Liver (tissue), 9 donors: Measurements from ENCODE around the gene NTN3. TPM values are rescaled to one million over a fixed set of nuclear protein-coding genes. Genes with fewer than 3 reads are reported as not detected.
"Not testable (repeated sequence)": the region's sequence is repeated elsewhere in the genome, so short reads cannot be mapped to it uniquely, and the experiment has no call there.

Experiments used
- DNase-seq: peaks from one replicate; pipeline ENCODE4 v3.0.0-alpha.2; 2017; ENCODE audit warnings: low spot score
- H3K27ac ChIP-seq, 2 donors: one replicate each; pipeline ENCODE4 v1.7.0; 2013; ENCODE audit warnings: inconsistent platforms in 2 of 2, low read length in 2 of 2, control low read depth in 1 of 2, low read depth in 1 of 2, mild to moderate bottlenecking in 1 of 2
- H3K27me3 ChIP-seq, 4 donors: one replicate each; pipeline versions ENCODE4 v1.6.1 to v1.7.0; 2013; ENCODE audit warnings: low read length in 3 of 4, inconsistent platforms in 1 of 4, mild to moderate bottlenecking in 1 of 4, moderate library complexity in 1 of 4; ENCODE audit not compliant: control insufficient read depth in 4 of 4, insufficient read depth in 4 of 4
- H3K36me3 ChIP-seq, 4 donors: one replicate each; pipeline versions ENCODE4 v1.6.1 to v1.7.0; 2013; ENCODE audit warnings: low read length in 3 of 4, mild to moderate bottlenecking in 3 of 4, low read depth in 1 of 4, moderate library complexity in 1 of 4; ENCODE audit not compliant: control insufficient read depth in 4 of 4, insufficient read depth in 3 of 4
- H3K4me1 ChIP-seq, 4 donors: one replicate each; pipeline versions ENCODE4 v1.6.1 to v1.7.0; 2013; ENCODE audit warnings: low read length in 3 of 4, mild to moderate bottlenecking in 3 of 4, moderate library complexity in 1 of 4; ENCODE audit not compliant: control insufficient read depth in 4 of 4, insufficient read depth in 4 of 4
- H3K4me3 ChIP-seq, 3 donors: one replicate each; pipeline versions ENCODE4 v1.6.1 to v1.7.0; 2013; ENCODE audit warnings: low read length in 3 of 3, control low read depth in 1 of 3, low read depth in 1 of 3, mild to moderate bottlenecking in 1 of 3
- H3K9ac ChIP-seq, 2 donors: one replicate each; pipeline ENCODE4 v1.7.0; 2013; ENCODE audit warnings: low read length in 2 of 2, mild to moderate bottlenecking in 2 of 2, moderate library complexity in 2 of 2, control low read depth in 1 of 2, low read depth in 1 of 2
- H3K9me3 ChIP-seq, 4 donors: one replicate each; pipeline versions ENCODE4 v1.6.1 to v1.7.0; 2013; ENCODE audit warnings: low read length in 3 of 4; ENCODE audit not compliant: control insufficient read depth in 4 of 4
- EGR1 ChIP-seq, 2 donors: IDR thresholded peaks; 2 replicates each; pipeline ENCODE4 v1.6.1; 2016 to 2018; ENCODE audit warnings: antibody characterized with exemption in 2 of 2, low read depth in 2 of 2
- FOXA1 ChIP-seq: IDR thresholded peaks from 2 replicates; pipeline ENCODE4 v1.6.1; 2016; ENCODE audit warnings: antibody characterized with exemption
- FOXA2 ChIP-seq: IDR thresholded peaks from 2 replicates; pipeline ENCODE4 v1.6.1; 2016; ENCODE audit warnings: antibody characterized with exemption
- GABPA ChIP-seq, 2 donors: IDR thresholded peaks in 1 of 2; conservative IDR thresholded peaks in 1 of 2; 2 replicates each; pipeline ENCODE4 v1.6.1; 2016; ENCODE audit warnings: antibody characterized with exemption in 2 of 2, mild to moderate bottlenecking in 1 of 2, moderate library complexity in 1 of 2
- HNF4A ChIP-seq, 2 donors: conservative IDR thresholded peaks; 2 replicates each; pipeline ENCODE4 v1.6.1; 2016; ENCODE audit warnings: antibody characterized with exemption in 2 of 2, mild to moderate bottlenecking in 2 of 2
- HNF4G ChIP-seq: IDR thresholded peaks from 2 replicates; pipeline ENCODE4 v1.6.1; 2016; ENCODE audit warnings: antibody characterized with exemption
- JUND ChIP-seq, 2 donors: IDR thresholded peaks; 2 replicates each; pipeline ENCODE4 v1.6.1; 2016; ENCODE audit warnings: antibody characterized with exemption in 2 of 2
- NR2F2 ChIP-seq: IDR thresholded peaks from 2 replicates; pipeline ENCODE4 v1.6.1; 2016; ENCODE audit warnings: antibody characterized with exemption
- RAD21 ChIP-seq, 2 donors: IDR thresholded peaks; 2 replicates each; pipeline ENCODE4 v1.6.1; 2016; ENCODE audit warnings: antibody characterized with exemption in 2 of 2, mild to moderate bottlenecking in 2 of 2
- RXRA ChIP-seq, 2 donors: IDR thresholded peaks; 2 replicates each; pipeline ENCODE4 v1.6.1; 2017 to 2018; ENCODE audit warnings: antibody characterized with exemption in 2 of 2, mild to moderate bottlenecking in 1 of 2
- SP1 ChIP-seq: IDR thresholded peaks from 2 replicates; pipeline ENCODE4 v1.6.1; 2018; ENCODE audit warnings: antibody characterized with exemption, mild to moderate bottlenecking
- TAF1 ChIP-seq: conservative IDR thresholded peaks from 2 replicates; pipeline ENCODE4 v1.6.1; 2016; ENCODE audit warnings: antibody characterized with exemption, mild to moderate bottlenecking
- YY1 ChIP-seq: IDR thresholded peaks from 2 replicates; pipeline ENCODE4 v1.6.1; 2016; ENCODE audit warnings: antibody characterized with exemption, mild to moderate bottlenecking
- whole genome bisulfite sequencing: extraction: QIAGEN DNeasy Blood & Tissue Kit; methylation state at CpG from one replicate; pipeline ENCODE4 v1.1.7; 2013; 5-methylcytosine and 5-hydroxymethylcytosine counted together
- polyA plus RNA-seq, 2 donors: library from polyadenylated mRNA; stranded (reverse) in 1 of 2; unstranded in 1 of 2; fragments of 200-250 nt in 1 of 2; fragments of >200 nt in 1 of 2; fragmentation: Nextera tagmentation in 1 of 2; extraction: Ambion mirVana in 1 of 2; gene quantifications; one replicate each; pipeline versions ENCODE4 v1.2.1 to v1.2.3, GENCODE V29; 2013 to 2015
- total RNA-seq, 2 donors: library from RNA; depleted of rRNA; stranded (reverse); fragments of >200 nt; gene quantifications; one replicate each; pipeline ENCODE4 v1.2.3, GENCODE V29; 2014
- TF ChIP-seq, protein P1 (sequence below): IDR thresholded peaks from 2 replicates; pipeline ENCODE4 v1.6.1; 2016; ENCODE audit warnings: antibody characterized with exemption, mild to moderate bottlenecking
- TF ChIP-seq, protein P2 (sequence below): IDR thresholded peaks from 2 replicates; pipeline ENCODE4 v1.6.1; 2016; ENCODE audit warnings: antibody characterized with exemption
- TF ChIP-seq, protein P3 (sequence below): IDR thresholded peaks from 2 replicates; pipeline ENCODE4 v1.6.1; 2016; ENCODE audit warnings: antibody characterized with exemption
- TF ChIP-seq, protein P4 (sequence below): IDR thresholded peaks from 2 replicates; pipeline ENCODE4 v1.6.1; 2016; ENCODE audit warnings: antibody characterized with exemption
- TF ChIP-seq, protein P5 (sequence below): fragments of 150-350 bp; IDR thresholded peaks from 2 replicates; pipeline ENCODE4 v1.5.1; 2017; ENCODE audit warnings: improper control_type of control experiment, low read depth, low read length; ENCODE audit not compliant: missing input control
- donor health status: healthy.
- donor health status: healthy.
- donor health status: healthy.
- donor health status: healthy.
- donor health status: healthy.

The NTN3 gene
- total and polyA plus RNA-seq, 4 donors: 0.19 to 2.3 (median 0.28) TPM; not detected in 1

- TF ChIP-seq HNF4A (conservative IDR thresholded peaks at IDR 0.05) (no peak), SP1 (no peak)
These were observed 31.5 kb upstream of the NTN3 start (continued) for GRCh38 chr16:2439598-2439997.

- not testable (repeated sequence) for H3K27me3 ChIP-seq, H3K4me3 ChIP-seq, H3K27ac ChIP-seq, DNase-seq, H3K9me3 ChIP-seq, H3K36me3 ChIP-seq, H3K9ac ChIP-seq, H3K4me1 ChIP-seq
- WGBS: 95% methylated on average over 15 of the region's 15 CpGs
These were observed 29.8 kb upstream of the NTN3 start for GRCh38 chr16:2441143-2441804.

DNA sequence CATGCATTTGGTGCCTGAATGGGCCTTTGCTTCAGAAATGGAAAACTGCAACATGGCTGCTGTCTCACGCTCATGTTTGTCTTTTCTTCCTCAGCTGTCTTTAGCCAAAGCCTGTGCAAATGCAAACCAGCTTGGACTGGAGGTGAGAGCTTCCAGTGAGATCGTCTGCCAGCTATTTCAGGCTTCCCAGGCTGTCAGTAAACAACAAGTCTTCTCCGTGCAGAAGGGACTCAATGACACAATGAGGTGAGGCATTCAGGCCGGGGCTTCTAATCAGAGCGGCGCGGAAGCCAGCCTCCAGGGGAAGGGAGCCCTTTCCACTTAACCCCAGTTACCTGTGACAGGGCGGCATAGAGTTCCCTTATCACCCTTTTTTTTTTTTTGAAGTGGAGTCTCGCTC is 27.5 kb upstream of the NTN3 start:
- DNase-seq: no peak

More for the DNA sequence above, 27.5 kb upstream of the NTN3 start:
- H3K27me3 ChIP-seq: no peaks in the 10 kb centered on the region
- H3K9ac ChIP-seq: no peak overlapping the region
- no peaks in the 10 kb centered on the region for H3K4me1 ChIP-seq
- 91% methylated on average over 9 of the region's 9 CpGs for WGBS
- H3K9me3 ChIP-seq: no peaks in the 10 kb centered on the region
- TF ChIP-seq GABPA (IDR thresholded peaks at IDR 0.05 in 1 of 2, conservative IDR thresholded peaks at IDR 0.05 in 1 of 2) (no peak), FOXA2 (no peak), FOXA1 (no peak), RXRA (IDR thresholded peaks at IDR 0.05) (no peak), RAD21 (IDR thresholded peaks at IDR 0.05) (no peak), SP1 (no peak), NR2F2 (no peak), HNF4A (conservative IDR thresholded peaks at IDR 0.05) (no peak), TAF1 (no peak), JUND (IDR thresholded peaks at IDR 0.05) (no peak), EGR1 (IDR thresholded peaks at IDR 0.05; ENCODE audit: low read depth in 2 of 2) (no peak), HNF4G (no peak), YY1 (no peak)
- TF ChIP-seq, protein P1, sequence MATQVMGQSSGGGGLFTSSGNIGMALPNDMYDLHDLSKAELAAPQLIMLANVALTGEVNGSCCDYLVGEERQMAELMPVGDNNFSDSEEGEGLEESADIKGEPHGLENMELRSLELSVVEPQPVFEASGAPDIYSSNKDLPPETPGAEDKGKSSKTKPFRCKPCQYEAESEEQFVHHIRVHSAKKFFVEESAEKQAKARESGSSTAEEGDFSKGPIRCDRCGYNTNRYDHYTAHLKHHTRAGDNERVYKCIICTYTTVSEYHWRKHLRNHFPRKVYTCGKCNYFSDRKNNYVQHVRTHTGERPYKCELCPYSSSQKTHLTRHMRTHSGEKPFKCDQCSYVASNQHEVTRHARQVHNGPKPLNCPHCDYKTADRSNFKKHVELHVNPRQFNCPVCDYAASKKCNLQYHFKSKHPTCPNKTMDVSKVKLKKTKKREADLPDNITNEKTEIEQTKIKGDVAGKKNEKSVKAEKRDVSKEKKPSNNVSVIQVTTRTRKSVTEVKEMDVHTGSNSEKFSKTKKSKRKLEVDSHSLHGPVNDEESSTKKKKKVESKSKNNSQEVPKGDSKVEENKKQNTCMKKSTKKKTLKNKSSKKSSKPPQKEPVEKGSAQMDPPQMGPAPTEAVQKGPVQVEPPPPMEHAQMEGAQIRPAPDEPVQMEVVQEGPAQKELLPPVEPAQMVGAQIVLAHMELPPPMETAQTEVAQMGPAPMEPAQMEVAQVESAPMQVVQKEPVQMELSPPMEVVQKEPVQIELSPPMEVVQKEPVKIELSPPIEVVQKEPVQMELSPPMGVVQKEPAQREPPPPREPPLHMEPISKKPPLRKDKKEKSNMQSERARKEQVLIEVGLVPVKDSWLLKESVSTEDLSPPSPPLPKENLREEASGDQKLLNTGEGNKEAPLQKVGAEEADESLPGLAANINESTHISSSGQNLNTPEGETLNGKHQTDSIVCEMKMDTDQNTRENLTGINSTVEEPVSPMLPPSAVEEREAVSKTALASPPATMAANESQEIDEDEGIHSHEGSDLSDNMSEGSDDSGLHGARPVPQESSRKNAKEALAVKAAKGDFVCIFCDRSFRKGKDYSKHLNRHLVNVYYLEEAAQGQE: no peak
- TF ChIP-seq, protein P2, sequence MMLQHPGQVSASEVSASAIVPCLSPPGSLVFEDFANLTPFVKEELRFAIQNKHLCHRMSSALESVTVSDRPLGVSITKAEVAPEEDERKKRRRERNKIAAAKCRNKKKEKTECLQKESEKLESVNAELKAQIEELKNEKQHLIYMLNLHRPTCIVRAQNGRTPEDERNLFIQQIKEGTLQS: no peak
- TF ChIP-seq, protein P3, sequence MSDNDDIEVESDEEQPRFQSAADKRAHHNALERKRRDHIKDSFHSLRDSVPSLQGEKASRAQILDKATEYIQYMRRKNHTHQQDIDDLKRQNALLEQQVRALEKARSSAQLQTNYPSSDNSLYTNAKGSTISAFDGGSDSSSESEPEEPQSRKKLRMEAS: no peak
- TF ChIP-seq, protein P4, sequence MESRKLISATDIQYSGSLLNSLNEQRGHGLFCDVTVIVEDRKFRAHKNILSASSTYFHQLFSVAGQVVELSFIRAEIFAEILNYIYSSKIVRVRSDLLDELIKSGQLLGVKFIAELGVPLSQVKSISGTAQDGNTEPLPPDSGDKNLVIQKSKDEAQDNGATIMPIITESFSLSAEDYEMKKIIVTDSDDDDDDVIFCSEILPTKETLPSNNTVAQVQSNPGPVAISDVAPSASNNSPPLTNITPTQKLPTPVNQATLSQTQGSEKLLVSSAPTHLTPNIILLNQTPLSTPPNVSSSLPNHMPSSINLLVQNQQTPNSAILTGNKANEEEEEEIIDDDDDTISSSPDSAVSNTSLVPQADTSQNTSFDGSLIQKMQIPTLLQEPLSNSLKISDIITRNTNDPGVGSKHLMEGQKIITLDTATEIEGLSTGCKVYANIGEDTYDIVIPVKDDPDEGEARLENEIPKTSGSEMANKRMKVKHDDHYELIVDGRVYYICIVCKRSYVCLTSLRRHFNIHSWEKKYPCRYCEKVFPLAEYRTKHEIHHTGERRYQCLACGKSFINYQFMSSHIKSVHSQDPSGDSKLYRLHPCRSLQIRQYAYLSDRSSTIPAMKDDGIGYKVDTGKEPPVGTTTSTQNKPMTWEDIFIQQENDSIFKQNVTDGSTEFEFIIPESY: no peak
- TF ChIP-seq, protein P5, sequence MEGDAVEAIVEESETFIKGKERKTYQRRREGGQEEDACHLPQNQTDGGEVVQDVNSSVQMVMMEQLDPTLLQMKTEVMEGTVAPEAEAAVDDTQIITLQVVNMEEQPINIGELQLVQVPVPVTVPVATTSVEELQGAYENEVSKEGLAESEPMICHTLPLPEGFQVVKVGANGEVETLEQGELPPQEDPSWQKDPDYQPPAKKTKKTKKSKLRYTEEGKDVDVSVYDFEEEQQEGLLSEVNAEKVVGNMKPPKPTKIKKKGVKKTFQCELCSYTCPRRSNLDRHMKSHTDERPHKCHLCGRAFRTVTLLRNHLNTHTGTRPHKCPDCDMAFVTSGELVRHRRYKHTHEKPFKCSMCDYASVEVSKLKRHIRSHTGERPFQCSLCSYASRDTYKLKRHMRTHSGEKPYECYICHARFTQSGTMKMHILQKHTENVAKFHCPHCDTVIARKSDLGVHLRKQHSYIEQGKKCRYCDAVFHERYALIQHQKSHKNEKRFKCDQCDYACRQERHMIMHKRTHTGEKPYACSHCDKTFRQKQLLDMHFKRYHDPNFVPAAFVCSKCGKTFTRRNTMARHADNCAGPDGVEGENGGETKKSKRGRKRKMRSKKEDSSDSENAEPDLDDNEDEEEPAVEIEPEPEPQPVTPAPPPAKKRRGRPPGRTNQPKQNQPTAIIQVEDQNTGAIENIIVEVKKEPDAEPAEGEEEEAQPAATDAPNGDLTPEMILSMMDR: no peak
- H3K36me3 ChIP-seq: peaks cover 0 to 14% (median under 1%) of the 10 kb centered on the region in 4 donors
- H3K4me3 ChIP-seq: no peak overlapping the region
- no peak overlapping the region for H3K27ac ChIP-seq
